Vagina (tissue), 2 donors: ENCODE measurements around the gene TPBGL.

Experiments used
- CTCF ChIP-seq, 3 experiments: fragments of 450-650 bp in 2 of 3; fragments of 200-600 bp in 1 of 3; sonication (generic) in 1 of 3; IDR thresholded peaks; one replicate each; pipeline ENCODE4 v1.5.1; 2017 to 2019; ENCODE audit warnings: antibody characterized with exemption in 3 of 3, mild to moderate bottlenecking in 2 of 3, moderate library complexity in 2 of 3
- POLR2A ChIP-seq, 2 donors: fragments of 450-650 bp; IDR thresholded peaks; one replicate each; pipeline ENCODE4 v1.6.1; 2017; ENCODE audit warnings: antibody characterized with exemption in 2 of 2, mild to moderate bottlenecking in 2 of 2, moderate library complexity in 2 of 2
- POLR2AphosphoS5 ChIP-seq, 2 donors: sonication (generic); formaldehyde crosslinking; IDR thresholded peaks; one replicate each; pipeline ENCODE4 v1.9.0; 2017; ENCODE audit warnings: antibody characterized with exemption in 2 of 2, mild to moderate bottlenecking in 2 of 2, low read depth in 1 of 2; ENCODE audit not compliant: insufficient read depth in 1 of 2

GRCh38 chr11:75230621-75231020, 10.0 kb upstream of the TPBGL start:
- TF ChIP-seq POLR2AphosphoS5 (IDR thresholded peaks at IDR 0.05; ENCODE audit: insufficient read depth in 1 of 2, low read depth in 1 of 2), result no peak
- TF ChIP-seq CTCF (IDR thresholded peaks at IDR 0.05), result no peak
- TF ChIP-seq POLR2A (IDR thresholded peaks at IDR 0.05), result no peak
